ENCODE measurements around the gene ENPP7. TPM values are rescaled to one million over a fixed set of nuclear protein-coding genes. Genes with fewer than 3 reads are reported as not detected.
A peak's percentile ranks its signal among the peaks of the same experiment; 100 is the strongest.

Gene ENPP7
- total RNA-seq, 4 donors from 2014 or later = not detected

GRCh38 chr17:79695797-79696609 lies 34.7 kb upstream of the ENPP7 start:
- ATAC-seq (ENCODE audit: low FRiP score) (peak; percentile 41), DNase-seq (ENCODE audit: low spot score) (no peak)
- TF ChIP-seq CTCF (IDR thresholded peaks at IDR 0.05) = no peak

GRCh38 chr17:79696610-79696982 lies 34.1 kb upstream of the ENPP7 start:
- DNase-seq (ENCODE audit: low spot score) (no peak), ATAC-seq (ENCODE audit: low FRiP score) (no peak)
- no peak for TF ChIP-seq CTCF (IDR thresholded peaks at IDR 0.05)

- TF ChIP-seq CTCF (IDR thresholded peaks at IDR 0.05) = no peak
- no peak for DNase-seq (ENCODE audit: low spot score)
- no peak for ATAC-seq (ENCODE audit: low FRiP score)
Measured at GRCh38 chr17:79698146-79698846, 32.4 kb upstream of the ENPP7 start.

GRCh38 chr17:79699386-79700036 lies 31.2 kb upstream of the ENPP7 start:
- DNase-seq (ENCODE audit: low spot score) = no peak
- no peak for ATAC-seq (ENCODE audit: low FRiP score)
- TF ChIP-seq CTCF (IDR thresholded peaks at IDR 0.05) = no peak

- no peak for ATAC-seq (ENCODE audit: low FRiP score)
- DNase-seq (ENCODE audit: low spot score) = no peak
- TF ChIP-seq CTCF (IDR thresholded peaks at IDR 0.05) = no peak
Measured at GRCh38 chr17:79700592-79700991, 30.2 kb upstream of the ENPP7 start.

GRCh38 chr17:79702034-79702433 lies 28.7 kb upstream of the ENPP7 start:
- no peak for DNase-seq (ENCODE audit: low spot score)
- no peak for TF ChIP-seq CTCF (IDR thresholded peaks at IDR 0.05)
- ATAC-seq (ENCODE audit: low FRiP score) = no peak

All from omental fat pad (tissue), 4 donors.